ENCODE results near the gene SERPINE3. TPM values are rescaled to one million over a fixed set of nuclear protein-coding genes. Genes with fewer than 3 reads are reported as not detected.

The SERPINE3 gene
- total RNA-seq, 1 experiment from 2014 or later: not detected

DNA sequence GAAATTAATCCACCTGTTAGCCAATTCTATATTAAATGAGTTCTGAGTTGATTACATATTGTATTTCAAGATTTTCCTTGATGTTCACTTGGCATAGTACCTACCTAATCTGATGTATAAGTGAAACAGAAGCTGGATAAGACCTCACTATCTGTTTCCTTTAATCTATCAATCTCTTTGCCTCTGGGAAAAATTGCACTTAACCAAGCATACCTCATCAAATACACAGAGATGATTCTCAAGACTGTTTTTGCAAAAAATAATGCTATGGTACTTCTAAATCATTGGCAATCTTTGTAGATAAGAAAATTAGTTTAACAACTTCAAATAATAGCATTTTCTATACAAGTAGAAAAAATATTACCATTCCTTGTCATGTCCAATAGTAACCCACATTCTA is 55.2 kb downstream of the SERPINE3 start:
- peaks cover 21% of the 10 kb centered on the region for H3K4me1 ChIP-seq (ENCODE audit: insufficient read depth, low read length, poor library complexity, severe bottlenecking)
- H3K9me3 ChIP-seq (ENCODE audit: low read depth, low read length, poor library complexity, severe bottlenecking): no peaks in the 10 kb centered on the region
- peaks cover 14% of the 10 kb centered on the region for H3K36me3 ChIP-seq (ENCODE audit: insufficient read depth, low read length, poor library complexity, severe bottlenecking)
- no peaks in the 10 kb centered on the region for H3K27me3 ChIP-seq (replicated peaks; ENCODE audit: insufficient read depth, low read depth, low read length, poor library complexity)
- ChIA-PET CTCF (no interaction called here), POLR2A (ENCODE audit: low non-redundant PET) (no interaction called here)
- no peak overlapping the region for H3K27ac ChIP-seq (ENCODE audit: low read depth, low read length, poor library complexity, severe bottlenecking)
- DNase-seq (ENCODE audit: low spot score): no peak
- no TSS peak for BruUV-seq (replicated peaks)
- TF ChIP-seq, protein P1, sequence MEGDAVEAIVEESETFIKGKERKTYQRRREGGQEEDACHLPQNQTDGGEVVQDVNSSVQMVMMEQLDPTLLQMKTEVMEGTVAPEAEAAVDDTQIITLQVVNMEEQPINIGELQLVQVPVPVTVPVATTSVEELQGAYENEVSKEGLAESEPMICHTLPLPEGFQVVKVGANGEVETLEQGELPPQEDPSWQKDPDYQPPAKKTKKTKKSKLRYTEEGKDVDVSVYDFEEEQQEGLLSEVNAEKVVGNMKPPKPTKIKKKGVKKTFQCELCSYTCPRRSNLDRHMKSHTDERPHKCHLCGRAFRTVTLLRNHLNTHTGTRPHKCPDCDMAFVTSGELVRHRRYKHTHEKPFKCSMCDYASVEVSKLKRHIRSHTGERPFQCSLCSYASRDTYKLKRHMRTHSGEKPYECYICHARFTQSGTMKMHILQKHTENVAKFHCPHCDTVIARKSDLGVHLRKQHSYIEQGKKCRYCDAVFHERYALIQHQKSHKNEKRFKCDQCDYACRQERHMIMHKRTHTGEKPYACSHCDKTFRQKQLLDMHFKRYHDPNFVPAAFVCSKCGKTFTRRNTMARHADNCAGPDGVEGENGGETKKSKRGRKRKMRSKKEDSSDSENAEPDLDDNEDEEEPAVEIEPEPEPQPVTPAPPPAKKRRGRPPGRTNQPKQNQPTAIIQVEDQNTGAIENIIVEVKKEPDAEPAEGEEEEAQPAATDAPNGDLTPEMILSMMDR (conservative IDR thresholded peaks at IDR 0.05; ENCODE audit: low read depth, low read length): no peak
- no peak for TF ChIP-seq EZH2 (IDR thresholded peaks at IDR 0.05; ENCODE audit: borderline replicate concordance, low read depth, low read length, poor library complexity, severe bottlenecking)
- H3K4me3 ChIP-seq (ENCODE audit: low read depth, low read length, poor library complexity, severe bottlenecking): no peak overlapping the region
- intact Hi-C loops (cut with micrococcal nuclease; ENCODE audit: unreplicated experiment): no loop called here

DNA sequence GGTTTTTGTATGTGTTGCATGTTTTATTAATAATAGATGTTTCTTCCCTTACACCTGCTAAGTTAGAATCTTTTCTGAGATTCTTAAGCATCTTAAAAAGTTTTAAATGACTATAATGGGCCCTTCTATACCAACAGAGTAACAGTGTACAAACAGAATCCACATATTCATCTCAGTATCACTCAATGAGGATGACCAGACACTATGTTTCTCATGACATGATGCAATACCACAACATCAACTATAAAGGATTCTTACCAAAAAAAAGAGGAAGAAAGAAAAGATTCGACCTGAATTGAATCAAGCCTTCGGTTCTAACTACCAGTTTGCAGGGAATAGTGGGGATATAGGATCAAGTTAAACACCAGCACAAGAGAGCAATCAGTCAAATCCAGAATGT is 56.9 kb downstream of the SERPINE3 start:
- Histone ChIP-seq H3K27ac (ENCODE audit: low read depth, low read length, poor library complexity, severe bottlenecking) (peak overlapping the region; percentile 21), H3K4me3 (ENCODE audit: low read depth, low read length, poor library complexity, severe bottlenecking) (no peak overlapping the region), H3K4me1 (ENCODE audit: insufficient read depth, low read length, poor library complexity, severe bottlenecking) (peaks cover 21% of the 10 kb centered on the region), H3K27me3 (replicated peaks; ENCODE audit: insufficient read depth, low read depth, low read length, poor library complexity) (no peaks in the 10 kb centered on the region), H3K9me3 (ENCODE audit: low read depth, low read length, poor library complexity, severe bottlenecking) (no peaks in the 10 kb centered on the region), H3K36me3 (ENCODE audit: insufficient read depth, low read length, poor library complexity, severe bottlenecking) (peaks cover 17% of the 10 kb centered on the region)
- DNase-seq (ENCODE audit: low spot score): no peak
- BruUV-seq (replicated peaks): no TSS peak
- intact Hi-C loops (cut with micrococcal nuclease; ENCODE audit: unreplicated experiment): no loop called here
- POLR2A ChIA-PET (ENCODE audit: low non-redundant PET): no interaction called here
- CTCF ChIA-PET: no interaction called here
- TF ChIP-seq, protein P1 (conservative IDR thresholded peaks at IDR 0.05; ENCODE audit: low read depth, low read length): no peak
- no peak for TF ChIP-seq EZH2 (IDR thresholded peaks at IDR 0.05; ENCODE audit: borderline replicate concordance, low read depth, low read length, poor library complexity, severe bottlenecking)

GRCh38 chr13:51397262-51397941 is 57.9 kb downstream of the SERPINE3 start:
- Histone ChIP-seq H3K4me1 (ENCODE audit: insufficient read depth, low read length, poor library complexity, severe bottlenecking) (peaks cover 21% of the 10 kb centered on the region), H3K9me3 (ENCODE audit: low read depth, low read length, poor library complexity, severe bottlenecking) (no peaks in the 10 kb centered on the region), H3K4me3 (ENCODE audit: low read depth, low read length, poor library complexity, severe bottlenecking) (no peak overlapping the region), H3K27me3 (replicated peaks; ENCODE audit: insufficient read depth, low read depth, low read length, poor library complexity) (no peaks in the 10 kb centered on the region), H3K36me3 (ENCODE audit: insufficient read depth, low read length, poor library complexity, severe bottlenecking) (peaks cover 17% of the 10 kb centered on the region), H3K27ac (ENCODE audit: low read depth, low read length, poor library complexity, severe bottlenecking) (peak overlapping the region; percentile 12)
- intact Hi-C loops (cut with micrococcal nuclease; ENCODE audit: unreplicated experiment): no loop called here
- ChIA-PET CTCF (no interaction called here), POLR2A (ENCODE audit: low non-redundant PET) (interaction anchor here (0.6 kb wide), 1 partner anchor 1389 kb away, joined by 3 read pairs; no protein-coding TSS in a partner anchor)
- TF ChIP-seq EZH2 (IDR thresholded peaks at IDR 0.05; ENCODE audit: borderline replicate concordance, low read depth, low read length, poor library complexity, severe bottlenecking): no peak
- TF ChIP-seq, protein P1 (conservative IDR thresholded peaks at IDR 0.05; ENCODE audit: low read depth, low read length): no peak
- DNase-seq (ENCODE audit: low spot score): no peak
- BruUV-seq (replicated peaks): no TSS peak
